Measurements from ENCODE around the gene GSTO1.

GSTO1 gene

GRCh38 chr10:104252368-104252767, 2.3 kb upstream of the GSTO1 start:
- DNase-seq = no peak

DNA sequence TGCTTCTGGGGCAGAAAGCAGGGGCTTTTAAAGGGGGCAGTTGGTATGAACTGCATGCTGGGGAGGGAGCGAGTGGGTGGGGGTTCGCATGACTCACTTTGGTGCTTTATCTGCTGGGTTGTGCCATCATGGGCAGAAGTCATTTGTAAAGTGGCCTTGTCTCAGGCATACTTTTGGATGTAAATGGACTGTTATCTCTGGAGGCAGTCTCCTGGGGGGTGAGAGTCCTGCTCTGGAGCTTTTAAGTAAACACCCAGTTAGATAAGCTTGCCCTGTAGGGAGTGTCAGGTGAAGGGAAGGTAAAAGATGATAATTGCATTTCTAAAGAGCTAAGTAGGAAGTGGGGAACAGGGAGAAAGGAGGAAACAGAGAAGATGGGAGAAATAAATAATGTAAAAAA, 1.6 kb upstream of the GSTO1 start:
- no peak for DNase-seq

DNA sequence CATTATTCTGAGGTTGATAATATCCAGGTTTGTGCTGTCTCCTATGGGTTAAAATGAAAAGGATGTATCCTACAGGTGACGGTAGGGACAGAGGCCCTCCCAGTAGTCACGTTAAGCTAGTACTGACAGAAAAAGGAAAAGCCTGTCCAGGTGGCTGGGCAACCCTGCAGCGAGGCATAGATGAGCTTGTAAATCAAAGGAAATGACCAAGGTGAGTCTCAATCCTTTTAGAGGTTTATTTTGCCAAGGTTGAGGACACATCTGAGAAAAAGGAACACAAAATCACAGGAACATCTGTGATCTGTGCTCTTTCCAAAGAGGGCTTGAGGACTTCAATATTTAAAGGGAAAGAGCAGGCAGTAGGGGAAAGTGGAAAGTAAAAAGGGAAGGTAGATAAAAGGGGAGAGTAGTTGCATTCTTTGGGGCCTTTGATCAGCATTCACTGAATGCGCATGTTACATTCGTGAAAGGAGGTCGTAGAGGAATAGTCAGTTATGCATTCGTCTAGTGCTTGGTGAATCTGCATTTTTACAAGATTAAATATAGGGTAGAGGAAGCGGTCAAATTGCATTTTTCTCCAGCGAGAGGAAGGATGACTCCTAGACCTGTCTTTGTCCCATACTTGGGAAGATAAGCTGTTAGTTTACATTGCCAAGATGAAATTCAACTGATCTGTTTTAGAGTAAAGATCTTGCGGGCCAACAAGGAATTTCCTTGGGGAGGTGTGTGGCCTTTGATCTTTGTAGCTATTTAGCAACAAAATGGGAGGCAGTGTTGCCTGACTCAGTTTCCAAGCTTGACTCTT, 884 bp upstream of the GSTO1 start:
- DNase-seq = no peak

- peak; percentile 83 to 88 for DNase-seq
Measured at GRCh38 chr10:104255311-104255981, 754 bp downstream of the GSTO1 start.

DNA sequence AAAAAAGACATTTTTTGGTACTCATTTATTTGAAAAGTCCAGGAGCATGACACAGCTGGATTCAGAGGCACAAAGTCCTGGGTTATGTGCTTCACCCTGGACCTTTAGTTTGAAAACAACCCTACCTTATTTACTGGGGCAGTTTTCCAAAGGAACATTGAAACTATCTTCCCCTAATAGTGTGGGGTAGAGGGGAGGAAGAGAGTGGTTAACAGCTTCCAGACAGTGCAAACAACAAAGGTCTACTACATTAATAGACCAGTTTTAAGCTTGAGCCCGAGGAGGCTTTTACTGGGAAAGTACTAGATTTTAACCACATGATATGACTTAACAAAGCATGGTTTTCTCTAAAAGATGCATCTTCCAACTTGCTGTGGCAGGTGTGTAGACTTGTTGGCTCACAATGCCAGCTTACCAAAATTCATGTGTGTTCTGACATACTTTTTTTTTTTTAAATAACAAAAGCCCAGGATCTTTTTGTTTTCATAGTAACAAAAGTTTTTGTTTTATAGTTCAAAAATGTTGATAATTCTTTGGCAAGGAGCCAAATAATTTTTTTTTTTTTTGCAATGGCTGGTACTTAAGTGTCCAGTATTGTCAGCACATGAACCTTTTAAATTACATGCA, 1.8 kb downstream of the GSTO1 start:
- DNase-seq = no peak

DNA sequence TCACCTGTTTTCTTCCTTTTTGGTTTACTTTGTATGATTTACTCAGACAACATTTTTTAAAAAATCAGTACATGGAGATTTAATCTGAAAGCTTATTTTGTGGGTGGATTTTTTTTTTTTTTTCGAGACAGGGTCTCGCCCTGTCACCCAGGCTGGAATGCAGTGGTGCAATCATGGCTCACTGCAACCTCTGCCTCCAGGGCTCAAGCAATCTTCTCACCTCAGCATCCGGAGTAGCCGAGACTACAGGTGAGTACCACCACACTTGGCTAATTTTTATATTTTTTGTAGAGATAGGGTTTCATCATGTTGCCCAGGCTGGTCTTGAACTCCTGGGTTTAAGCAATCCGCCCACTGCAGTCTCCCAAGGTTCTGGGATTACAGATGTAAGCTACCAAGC, 2.5 kb downstream of the GSTO1 start:
- DNase-seq = no peak

DNA sequence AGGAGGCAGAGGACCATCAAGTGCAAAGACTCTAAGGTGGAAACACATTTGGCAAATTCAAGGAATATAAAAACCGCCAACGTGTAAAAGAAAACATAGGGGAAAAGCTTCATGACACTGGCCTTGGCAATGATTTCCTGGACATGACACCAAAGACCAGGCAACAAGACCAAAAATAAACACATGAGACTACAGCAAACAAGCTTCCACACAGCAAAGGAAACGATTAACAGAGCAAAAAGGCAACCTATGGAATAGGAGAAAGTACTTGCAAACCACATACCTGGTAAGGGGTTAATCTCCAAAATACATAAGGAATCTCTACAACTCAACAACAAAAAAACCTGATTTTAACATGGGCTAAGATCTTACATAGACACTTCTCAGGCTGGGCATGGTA, 3.5 kb downstream of the GSTO1 start:
- no peak for DNase-seq

DNA sequence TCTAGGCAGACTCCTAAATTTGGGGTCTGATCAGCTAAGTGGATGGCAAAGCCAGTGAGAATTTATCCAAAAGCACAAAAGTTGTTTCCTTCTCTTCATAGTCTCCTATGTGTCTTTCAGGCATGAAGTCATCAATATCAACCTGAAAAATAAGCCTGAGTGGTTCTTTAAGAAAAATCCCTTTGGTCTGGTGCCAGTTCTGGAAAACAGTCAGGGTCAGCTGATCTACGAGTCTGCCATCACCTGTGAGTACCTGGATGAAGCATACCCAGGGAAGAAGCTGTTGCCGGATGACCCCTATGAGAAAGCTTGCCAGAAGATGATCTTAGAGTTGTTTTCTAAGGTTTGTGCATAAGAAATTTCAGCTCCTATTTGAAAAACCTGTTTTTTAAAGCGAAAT, 4.8 kb downstream of the GSTO1 start:
- no peak for DNase-seq

DNA sequence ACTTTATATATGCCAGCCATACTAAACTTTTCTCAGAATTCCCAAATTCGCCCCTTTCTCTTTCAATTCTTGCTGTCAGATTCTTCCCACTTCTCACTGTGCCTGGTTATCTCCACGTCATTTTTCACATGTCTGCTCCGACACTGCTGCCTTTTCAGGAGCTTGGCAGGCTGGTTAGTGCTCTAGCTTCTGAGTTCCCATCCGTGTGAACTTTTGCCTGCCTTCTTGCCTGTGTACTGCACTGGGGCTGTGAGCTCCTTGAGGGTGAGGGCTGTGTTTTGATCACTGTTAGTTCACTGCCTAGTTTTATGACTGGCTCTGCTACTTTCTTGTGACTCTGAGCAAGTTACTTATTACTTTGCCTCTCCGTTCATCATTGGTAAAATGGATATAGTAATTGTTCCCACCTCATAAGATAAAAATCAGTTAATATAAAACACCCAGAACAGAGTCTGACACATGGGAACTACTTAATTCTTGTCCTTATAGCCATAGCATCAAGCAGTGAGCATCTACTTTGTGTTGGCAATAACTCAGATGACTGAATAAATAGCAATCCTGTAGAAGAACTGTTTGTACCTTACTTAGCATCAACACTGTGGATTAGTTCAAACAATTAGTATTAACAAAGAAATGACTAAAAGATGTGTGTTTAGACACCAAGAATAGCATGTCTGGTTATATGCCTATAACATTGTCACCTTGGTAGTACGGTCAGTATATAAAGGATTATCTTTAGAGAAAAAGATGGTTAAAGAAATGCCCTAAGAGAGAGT, 5.5 kb downstream of the GSTO1 start:
- no peak for DNase-seq

DNA sequence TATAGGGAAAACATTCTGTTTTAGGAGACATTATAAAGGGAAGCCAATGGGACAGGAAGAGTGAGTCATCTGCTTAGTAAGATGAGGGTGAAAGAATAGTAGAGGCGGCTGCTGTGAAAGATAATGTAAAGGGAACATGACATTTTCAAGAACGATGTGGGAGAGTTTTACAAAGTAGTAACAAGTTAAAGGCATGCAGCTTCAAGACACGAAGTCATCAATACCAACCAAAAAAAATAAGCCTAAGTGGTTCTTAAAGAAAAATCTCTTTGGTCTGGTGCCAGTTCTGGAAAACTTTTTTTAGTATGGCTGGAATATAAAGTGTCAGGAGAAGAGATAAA, 6.1 kb downstream of the GSTO1 start:
- DNase-seq = peak; percentile 28 to 35

DNA sequence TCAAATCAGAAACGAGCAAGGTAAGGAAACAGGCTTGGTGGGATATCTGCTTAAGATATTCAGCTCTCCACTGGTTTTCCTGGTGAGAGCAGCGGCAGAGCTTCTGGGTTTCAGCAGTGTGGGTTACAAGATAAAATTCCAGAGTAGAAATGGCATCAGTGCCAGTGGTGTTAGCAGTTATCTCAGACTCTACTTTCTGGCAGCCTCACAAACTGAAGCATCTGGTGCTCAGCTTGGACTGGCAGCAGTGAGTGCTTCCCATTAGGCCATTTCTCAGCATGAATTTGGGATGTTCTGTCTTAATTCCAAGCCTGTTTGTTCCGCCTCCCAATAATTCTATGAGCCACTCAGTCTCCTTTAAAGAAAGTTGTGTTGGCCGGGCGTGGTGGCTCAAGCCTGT, 7.4 kb downstream of the GSTO1 start:
- DNase-seq = no peak

- DNase-seq = no peak
Measured at GRCh38 chr10:104264783-104265182, 10.1 kb downstream of the GSTO1 start.

DNA sequence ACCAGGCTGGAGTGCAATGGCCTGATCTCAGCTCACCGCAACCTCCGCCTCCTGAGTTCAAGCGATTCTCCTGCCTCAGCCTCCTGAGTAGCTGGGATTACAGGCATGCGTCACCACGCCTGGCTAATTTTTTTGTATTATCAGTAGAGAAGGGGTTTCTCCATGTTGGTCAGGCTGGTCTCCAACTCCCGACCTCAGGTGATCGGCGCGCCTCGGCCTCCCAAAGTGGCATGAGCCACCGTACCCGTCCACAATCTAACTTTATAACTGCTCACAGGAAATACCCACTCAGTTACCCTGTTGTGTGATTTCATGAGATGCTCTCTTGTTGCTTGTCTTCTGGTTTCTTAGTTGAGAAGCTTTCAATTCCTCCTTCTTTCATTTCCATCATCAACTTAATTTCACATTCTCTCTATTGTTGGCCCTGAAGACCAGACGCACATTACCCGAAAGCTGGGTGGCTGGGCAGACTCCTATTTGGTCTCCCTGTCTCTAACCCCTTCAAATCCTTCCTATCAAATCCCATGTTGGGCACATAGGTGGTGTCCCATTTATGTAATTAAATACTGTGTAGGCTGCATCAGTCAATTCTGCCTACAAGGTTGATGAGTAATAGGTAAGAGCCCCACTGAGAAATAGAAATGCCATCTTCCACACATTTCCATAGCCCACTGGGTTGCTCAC, 13.2 kb downstream of the GSTO1 start:
- DNase-seq = no peak

DNA sequence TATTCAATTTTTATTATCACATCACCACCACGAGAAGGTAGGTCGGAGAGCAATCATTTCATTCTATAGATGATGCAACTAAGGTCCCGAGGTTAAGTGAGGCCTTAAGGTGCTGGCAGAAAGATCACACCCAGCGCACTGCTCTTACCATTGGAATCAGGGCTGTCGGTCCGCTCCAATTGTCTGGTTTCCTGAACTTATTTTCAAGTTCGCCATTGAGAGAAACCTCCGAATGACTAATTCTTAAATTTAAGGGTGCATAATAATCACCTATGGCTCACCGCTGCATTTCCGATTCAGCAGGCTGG, 13.7 kb downstream of the GSTO1 start:
- no peak for DNase-seq

DNA sequence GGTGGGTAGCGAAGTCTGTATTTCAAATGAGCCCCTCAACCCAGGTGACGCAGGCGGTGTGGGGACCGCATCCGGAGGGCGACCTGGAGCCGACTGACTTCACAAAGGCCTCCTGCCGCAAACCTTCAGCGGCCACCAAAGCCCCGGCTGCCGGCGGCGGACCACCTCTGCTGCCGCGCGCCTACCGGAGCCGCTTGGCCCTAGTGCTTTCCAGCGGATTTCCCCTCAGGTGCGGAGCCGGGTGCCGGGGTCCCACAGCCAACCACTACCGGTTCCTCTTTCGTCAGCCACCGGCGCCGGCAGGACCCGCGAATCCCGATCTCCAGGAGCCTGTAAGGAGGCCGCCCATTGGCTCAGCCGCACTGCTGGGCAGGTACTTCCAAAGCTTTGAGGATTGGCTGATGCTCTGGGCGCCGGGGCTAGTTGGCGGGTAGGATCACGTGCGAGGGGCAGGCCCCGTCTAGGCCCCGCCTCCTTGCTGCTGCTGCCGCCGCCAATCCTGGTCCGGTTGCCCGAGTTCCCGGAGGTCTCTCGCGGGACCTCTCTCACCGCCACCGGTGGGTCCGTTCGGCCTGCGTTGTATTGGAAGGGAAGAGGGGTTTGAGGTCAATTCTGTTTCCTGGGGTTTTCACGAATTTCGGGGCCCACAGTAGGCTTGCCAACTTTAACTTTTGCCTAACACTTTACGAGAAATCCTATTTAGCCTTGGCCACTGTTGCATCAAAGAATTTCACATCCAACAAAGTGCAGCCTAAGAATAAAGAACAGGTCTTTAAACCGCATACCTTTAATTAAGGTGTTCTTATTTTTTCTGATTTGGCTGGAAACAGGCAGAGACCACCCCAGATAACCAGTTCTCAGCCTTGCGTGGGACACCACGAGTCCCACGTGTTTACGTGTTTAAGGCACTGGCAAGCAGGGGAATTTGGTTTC, 14.3 kb downstream of the GSTO1 start, which contains the start of gene GSTO2:
Gene GSTO2, plus strand, starts transcription at position 472 of the 933 bp plus-strand sequence. CDS start 5,732 bp downstream, outside the sequence.
- peak; percentile 93 to 95 for DNase-seq

- DNase-seq = no peak
Measured at GRCh38 chr10:104273286-104273685, 18.6 kb downstream of the GSTO1 start.

DNA sequence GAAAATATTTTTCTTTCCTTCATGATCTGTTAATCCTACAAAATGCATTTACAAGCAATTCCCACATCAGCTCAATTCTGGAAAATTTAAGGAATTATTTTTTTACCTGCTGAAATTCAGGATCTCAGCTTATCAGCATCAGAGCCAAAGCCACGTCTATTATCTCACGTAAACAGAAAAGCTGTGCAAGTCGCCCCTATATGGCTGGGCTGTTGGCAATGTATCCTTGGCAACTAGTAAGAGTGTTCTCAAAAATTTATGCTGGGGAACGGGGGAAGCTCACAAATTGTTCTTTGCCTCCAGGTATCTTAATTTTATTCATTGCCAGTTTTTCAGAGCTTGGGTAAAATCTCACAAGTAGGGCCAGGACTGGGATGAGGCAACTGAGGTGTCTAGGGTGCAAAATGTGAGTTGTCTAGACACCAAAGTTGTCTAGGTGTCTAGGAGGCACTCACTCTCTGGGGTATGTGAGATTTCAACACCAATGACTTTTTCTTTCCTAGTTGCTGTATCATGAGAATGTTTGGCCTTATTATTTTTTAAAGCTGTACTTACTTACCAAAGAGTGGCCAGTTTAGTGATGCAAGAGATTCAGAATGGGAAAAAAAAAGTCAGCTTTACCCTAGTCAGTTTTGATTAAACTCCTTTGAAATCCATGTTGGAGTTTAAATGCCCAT, 19.3 kb downstream of the GSTO1 start:
- DNase-seq = no peak

- no peak for DNase-seq
Measured at GRCh38 chr10:104274762-104275721, 20.4 kb downstream of the GSTO1 start.

DNA sequence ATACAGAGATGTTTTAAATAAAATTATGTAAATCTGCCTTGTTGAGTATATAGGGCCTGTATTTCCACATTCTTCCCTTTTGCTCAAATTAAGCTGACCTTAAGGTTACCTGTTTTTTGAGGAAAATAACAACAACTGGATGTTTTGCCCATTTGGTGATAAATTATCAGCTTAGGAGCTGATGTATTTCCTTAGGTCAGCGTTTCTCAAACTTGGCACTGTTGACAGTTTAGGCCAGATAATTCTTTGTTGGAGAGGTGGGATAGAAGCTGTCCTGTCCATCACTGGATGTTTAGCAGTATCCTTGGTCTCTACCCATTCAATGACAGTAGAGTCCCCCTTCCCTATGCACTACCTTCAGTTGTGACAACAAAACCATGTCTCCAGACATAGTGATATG, 21.5 kb downstream of the GSTO1 start:
- DNase-seq = no peak

DNA sequence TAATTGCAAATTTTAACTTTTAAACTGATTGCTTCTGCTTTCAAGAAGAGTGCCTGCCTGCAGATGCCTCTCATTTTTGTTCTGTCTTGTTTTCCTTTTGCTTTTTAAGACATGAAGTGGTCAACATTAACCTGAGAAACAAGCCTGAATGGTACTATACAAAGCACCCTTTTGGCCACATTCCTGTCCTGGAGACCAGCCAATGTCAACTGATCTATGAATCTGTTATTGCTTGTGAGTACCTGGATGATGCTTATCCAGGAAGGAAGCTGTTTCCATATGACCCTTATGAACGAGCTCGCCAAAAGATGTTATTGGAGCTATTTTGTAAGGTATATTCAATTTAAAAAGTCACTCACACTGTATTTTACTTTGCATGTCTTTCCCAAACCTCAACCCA, 23.1 kb downstream of the GSTO1 start:
- DNase-seq = no peak
